OCI-LY3 (cell line): ENCODE data around the gene TMEM74B.

Source experiments
- H2AFZ ChIP-seq: fragments of 200-600, 300-600 bp; shearing (Covaris generic); 2 replicates; pipeline ENCODE4 v1.6.0; 2014; ENCODE audit warnings: antibody characterized with exemption, low read depth, low read length
- H3K27ac ChIP-seq: fragments of 200-600, 300-600 bp; sonication (generic); 2 replicates; pipeline ENCODE4 v1.5.1; 2014; ENCODE audit warnings: mild to moderate bottlenecking, low read length, moderate library complexity, mixed read lengths
- H3K27me3 ChIP-seq: fragments of 200-600, 300-600 bp; sonication (generic); 2 replicates; pipeline ENCODE4 v1.6.1; 2014; ENCODE audit warnings: low read depth, low read length, mixed read lengths
- H3K36me3 ChIP-seq: fragments of 200-600, 300-600 bp; sonication (generic); replicated peaks from 2 replicates; pipeline ENCODE3; 2014; ENCODE audit warnings: low read depth, low read length, mixed read lengths
- H3K4me1 ChIP-seq: fragments of 300-600, 200-600 bp; sonication (generic); 2 replicates; pipeline ENCODE4 v1.6.1; 2014; ENCODE audit warnings: low read length, mixed read lengths
- H3K4me2 ChIP-seq: fragments of 200-600, 300-600 bp; sonication (generic); 2 replicates; pipeline ENCODE4 v1.6.1; 2014; ENCODE audit warnings: low read length, mixed read lengths
- H3K4me3 ChIP-seq: fragments of 300-600, 200-600 bp; sonication (generic); 2 replicates; pipeline ENCODE4 v1.5.1; 2014; ENCODE audit warnings: antibody characterized with exemption, mild to moderate bottlenecking, low read length, moderate library complexity
- H3K79me2 ChIP-seq: fragments of 300-600, 200-600 bp; shearing (Covaris generic); 2 replicates; pipeline ENCODE4 v1.6.1; 2014; ENCODE audit warnings: mild to moderate bottlenecking, low read length, mixed read lengths
- H3K9ac ChIP-seq: fragments of 300-600, 200-600 bp; shearing (Covaris generic); 2 replicates; pipeline ENCODE4 v1.6.0; 2014; ENCODE audit warnings: mild to moderate bottlenecking, low read length, moderate library complexity
- H3K9me3 ChIP-seq: fragments of 200-600, 300-600 bp; shearing (Covaris generic); 2 replicates; pipeline ENCODE4 v1.6.1; 2014; ENCODE audit warnings: low read length, mixed read lengths; ENCODE audit not compliant: insufficient read depth
- H4K20me1 ChIP-seq: fragments of 200-600, 300-600 bp; sonication (generic); 2 replicates; pipeline ENCODE4 v1.6.1; 2016; ENCODE audit warnings: low read length, mixed read lengths; ENCODE audit not compliant: insufficient read depth
- EZH2phosphoT487 ChIP-seq: fragments of 200-600 bp; shearing (Covaris generic); IDR thresholded peaks from 2 replicates; pipeline ENCODE4 v1.6.1; 2018; ENCODE audit warnings: antibody characterized with exemption, mixed run types, low read depth
- TF ChIP-seq, protein P1 (sequence below): fragments of 200-600, 300-600 bp; sonication (generic); IDR thresholded peaks from 2 replicates; pipeline ENCODE4 v1.5.1; 2014; ENCODE audit warnings: antibody characterized with exemption, low read length, low read depth

Gene TMEM74B

DNA sequence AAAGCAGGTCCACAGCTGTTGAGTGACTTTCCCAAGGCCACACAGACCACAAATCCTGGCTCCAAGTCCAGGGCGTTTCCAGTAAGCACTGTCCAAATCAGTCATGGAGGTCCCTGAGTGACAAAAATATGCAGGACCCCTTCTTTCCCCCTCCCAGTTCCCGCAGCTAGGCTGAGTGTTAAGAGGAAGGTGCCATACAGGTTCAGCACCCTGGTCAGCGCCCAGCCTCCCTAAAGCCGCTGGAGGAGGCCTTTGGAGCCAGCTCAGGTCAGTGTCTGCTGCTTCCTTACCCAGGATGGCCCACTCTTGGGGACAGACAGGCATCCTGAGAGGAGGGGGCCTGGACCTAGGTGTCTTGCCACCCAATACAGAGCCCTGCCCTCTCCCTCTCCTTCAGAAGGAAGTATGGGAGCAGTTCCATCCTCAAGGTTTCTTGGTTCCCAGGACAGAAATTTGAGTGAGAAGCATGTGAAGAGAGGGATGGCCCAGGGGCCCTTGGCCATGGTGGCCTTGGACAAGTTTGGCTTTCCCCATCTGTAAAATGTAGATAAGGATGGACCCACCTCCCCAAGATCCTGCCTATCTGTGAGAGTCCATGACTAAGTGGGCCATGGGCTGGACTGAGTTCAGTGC is 13.2 kb downstream of the TMEM74B start:
- Histone ChIP-seq H3K9me3 (no peaks in the 10 kb centered on the region), H3K4me2 (no peak overlapping the region), H3K4me3 (no peak overlapping the region), H3K79me2 (no peaks in the 10 kb centered on the region), H3K27ac (no peak overlapping the region), H4K20me1 (peaks cover 15% of the 10 kb centered on the region; the same call in 1 of the 2 replicates), H3K9ac (no peak overlapping the region), H3K27me3 (no peaks in the 10 kb centered on the region), H2AFZ (no peak overlapping the region), H3K4me1 (no peaks in the 10 kb centered on the region), H3K36me3 (peaks cover 40% of the 10 kb centered on the region)
- TF ChIP-seq EZH2phosphoT487 = no peak
- TF ChIP-seq, protein P1, sequence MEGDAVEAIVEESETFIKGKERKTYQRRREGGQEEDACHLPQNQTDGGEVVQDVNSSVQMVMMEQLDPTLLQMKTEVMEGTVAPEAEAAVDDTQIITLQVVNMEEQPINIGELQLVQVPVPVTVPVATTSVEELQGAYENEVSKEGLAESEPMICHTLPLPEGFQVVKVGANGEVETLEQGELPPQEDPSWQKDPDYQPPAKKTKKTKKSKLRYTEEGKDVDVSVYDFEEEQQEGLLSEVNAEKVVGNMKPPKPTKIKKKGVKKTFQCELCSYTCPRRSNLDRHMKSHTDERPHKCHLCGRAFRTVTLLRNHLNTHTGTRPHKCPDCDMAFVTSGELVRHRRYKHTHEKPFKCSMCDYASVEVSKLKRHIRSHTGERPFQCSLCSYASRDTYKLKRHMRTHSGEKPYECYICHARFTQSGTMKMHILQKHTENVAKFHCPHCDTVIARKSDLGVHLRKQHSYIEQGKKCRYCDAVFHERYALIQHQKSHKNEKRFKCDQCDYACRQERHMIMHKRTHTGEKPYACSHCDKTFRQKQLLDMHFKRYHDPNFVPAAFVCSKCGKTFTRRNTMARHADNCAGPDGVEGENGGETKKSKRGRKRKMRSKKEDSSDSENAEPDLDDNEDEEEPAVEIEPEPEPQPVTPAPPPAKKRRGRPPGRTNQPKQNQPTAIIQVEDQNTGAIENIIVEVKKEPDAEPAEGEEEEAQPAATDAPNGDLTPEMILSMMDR = no peak

DNA sequence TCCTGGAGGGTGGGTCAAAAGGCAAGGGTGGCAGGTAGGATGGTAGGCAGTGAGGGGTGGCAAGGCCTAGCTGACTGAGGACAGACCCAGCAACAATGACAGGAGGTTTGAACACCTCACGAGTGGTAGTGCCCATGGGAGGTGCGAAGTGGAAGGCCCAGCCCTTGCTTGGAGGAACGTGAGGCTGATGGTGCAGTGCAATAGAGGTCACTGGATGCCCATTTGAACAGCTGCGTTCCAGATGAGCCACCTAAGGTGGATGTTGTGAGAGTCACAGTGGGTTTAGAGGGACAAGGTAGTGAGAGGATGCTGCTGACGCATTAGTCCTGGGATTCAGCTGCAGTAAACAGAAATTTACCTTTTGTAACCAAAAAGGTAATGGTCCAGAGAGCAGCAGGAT is 15.6 kb downstream of the TMEM74B start:
- peaks cover 64% of the 10 kb centered on the region for H3K36me3 ChIP-seq
- peaks cover 15% of the 10 kb centered on the region; the same call in 1 of the 2 replicates for H4K20me1 ChIP-seq
- no peak overlapping the region for H3K4me2 ChIP-seq
- no peaks in the 10 kb centered on the region for H3K27me3 ChIP-seq
- no peak overlapping the region for H2AFZ ChIP-seq
- no peak overlapping the region for H3K9ac ChIP-seq
- no peak overlapping the region for H3K27ac ChIP-seq
- H3K79me2 ChIP-seq = no peaks in the 10 kb centered on the region
- TF ChIP-seq, protein P1 = no peak
- no peak for TF ChIP-seq EZH2phosphoT487
- no peak overlapping the region for H3K4me3 ChIP-seq
- no peaks in the 10 kb centered on the region for H3K9me3 ChIP-seq
- no peaks in the 10 kb centered on the region for H3K4me1 ChIP-seq

DNA sequence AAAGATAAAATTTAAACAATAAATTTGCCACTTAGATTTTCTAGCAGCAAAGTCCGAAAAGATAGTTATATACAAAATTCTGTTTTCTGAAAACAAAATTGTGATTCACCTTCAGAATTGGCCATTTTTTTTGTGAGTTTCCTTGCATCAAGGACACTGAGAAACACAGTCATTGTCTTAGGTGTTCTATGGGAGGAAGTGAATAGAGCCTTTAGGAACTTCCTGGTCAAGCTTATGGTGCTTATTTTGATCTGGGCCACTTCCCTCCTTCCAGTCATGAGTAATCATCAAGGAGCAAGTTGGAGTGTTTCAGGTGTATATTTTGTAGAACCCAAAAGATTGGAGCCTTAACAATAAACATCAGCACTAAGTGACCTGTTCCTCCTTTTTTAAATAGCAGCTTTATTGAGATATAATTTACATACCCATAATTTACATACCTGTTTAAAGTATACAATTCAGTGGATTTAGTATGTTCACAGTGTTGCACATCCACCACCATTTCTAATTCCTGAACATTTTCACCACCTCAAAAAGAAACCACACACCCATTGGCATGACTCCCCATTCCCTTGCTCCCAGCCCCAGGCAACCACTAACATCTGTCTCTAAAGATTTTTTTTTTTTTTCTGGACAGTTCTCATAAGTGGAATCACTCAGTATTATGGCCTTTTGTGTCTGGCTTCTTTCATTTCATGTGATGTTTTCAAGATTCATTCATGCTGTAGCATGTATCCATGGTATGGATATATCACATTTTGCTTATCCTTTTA is 17.6 kb downstream of the TMEM74B start:
- no peaks in the 10 kb centered on the region for H3K27me3 ChIP-seq
- H4K20me1 ChIP-seq = peaks cover 15% of the 10 kb centered on the region; the same call in 1 of the 2 replicates

DNA sequence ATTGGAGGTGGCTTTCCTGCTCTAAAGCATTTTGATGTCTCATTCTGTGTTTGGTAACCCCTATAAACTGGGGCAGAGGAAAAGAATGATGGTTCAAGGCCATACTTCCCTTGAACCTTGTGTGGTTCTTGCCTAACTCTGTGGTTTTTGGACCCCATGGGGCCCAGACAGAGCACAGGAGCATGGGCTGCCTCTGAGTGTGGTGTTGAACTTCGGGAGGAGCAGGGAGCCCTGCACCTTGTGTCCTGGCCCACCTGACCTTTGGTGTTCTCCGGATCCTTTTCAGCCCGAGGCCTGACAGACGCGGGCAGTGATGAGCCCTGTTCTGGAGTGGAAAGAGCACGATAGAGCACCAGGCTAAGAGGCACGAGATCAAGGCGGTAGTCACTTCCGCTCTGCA is 18.8 kb downstream of the TMEM74B start:
- no peak overlapping the region for H3K4me3 ChIP-seq
- peaks cover 66% of the 10 kb centered on the region for H3K36me3 ChIP-seq
- H4K20me1 ChIP-seq = peaks cover 7% of the 10 kb centered on the region; the same call in 1 of the 2 replicates
- H3K4me1 ChIP-seq = no peaks in the 10 kb centered on the region
- no peak overlapping the region for H3K9ac ChIP-seq
- H3K27me3 ChIP-seq = no peaks in the 10 kb centered on the region
- H3K9me3 ChIP-seq = no peaks in the 10 kb centered on the region
- no peak overlapping the region for H3K27ac ChIP-seq
- H3K79me2 ChIP-seq = no peaks in the 10 kb centered on the region
- H2AFZ ChIP-seq = no peak overlapping the region
- no peak for TF ChIP-seq EZH2phosphoT487
- TF ChIP-seq, protein P1 = no peak
- H3K4me2 ChIP-seq = no peak overlapping the region

More for the DNA sequence above, 17.6 kb downstream of the TMEM74B start:
- Histone ChIP-seq H3K4me3 (no peak overlapping the region), H3K9me3 (no peaks in the 10 kb centered on the region), H3K4me1 (no peaks in the 10 kb centered on the region), H3K79me2 (no peaks in the 10 kb centered on the region), H3K36me3 (peaks cover 62% of the 10 kb centered on the region), H3K9ac (no peak overlapping the region), H3K27ac (no peak overlapping the region), H3K4me2 (no peak overlapping the region), H2AFZ (no peak overlapping the region)
- TF ChIP-seq EZH2phosphoT487 = no peak
- TF ChIP-seq, protein P1 = no peak
